ENCODE measurements around the gene TFAP2A. TPM values are rescaled to one million over a fixed set of nuclear protein-coding genes. Genes with fewer than 3 reads are reported as not detected.

Gene TFAP2A

Small RNA genes lying within 50 kb of the gene (small RNA-seq; reads per million reads assigned to genes)
- gene MIR5689 (ENCODE audit: insufficient read depth): not detected

Data from neuronal stem cell (in vitro differentiated cells).